Tibial nerve (tissue), 4 donors: ENCODE results near the gene SLC8B1. TPM values are rescaled to one million over a fixed set of nuclear protein-coding genes. Genes with fewer than 3 reads are reported as not detected.

Source experiments
- DNase-seq, 2 donors: peaks; one replicate each; pipeline ENCODE4 v3.0.0-alpha.2; 2019; ENCODE audit warnings: low spot score in 2 of 2
- H3K27ac ChIP-seq, 4 donors: fragments of 200-600 bp; sonication (generic) in 3 of 4; one replicate each; pipeline ENCODE4 v1.5.1; 2017 to 2019; ENCODE audit warnings: mild to moderate bottlenecking in 1 of 4
- H3K27me3 ChIP-seq, 2 donors: fragments of 200-600 bp; sonication (generic) in 1 of 2; one replicate each; pipeline versions ENCODE4 v1.5.1 to v1.6.0; 2017 to 2019
- H3K36me3 ChIP-seq, 3 donors: fragments of 200-600 bp; sonication (generic); one replicate each; pipeline ENCODE4 v1.5.1; 2018 to 2019
- H3K4me1 ChIP-seq, 4 donors: fragments of 200-600 bp; sonication (generic) in 3 of 4; one replicate each; pipeline ENCODE4 v1.5.1; 2017 to 2019
- H3K4me3 ChIP-seq, 4 donors: fragments of 200-600 bp; sonication (generic) in 3 of 4; one replicate each; pipeline ENCODE4 v1.5.1; 2017 to 2019; ENCODE audit warnings: mild to moderate bottlenecking in 1 of 4, moderate library complexity in 1 of 4
- H3K9me3 ChIP-seq, 4 donors: fragments of 200-600 bp; sonication (generic) in 3 of 4; one replicate each; pipeline ENCODE4 v1.5.1; 2017 to 2019
- CTCF ChIP-seq, 5 experiments: fragments of 200-600 bp in 3 of 5; fragments of 450-650 bp in 2 of 5; sonication (generic) in 3 of 5; IDR thresholded peaks; one replicate each; pipeline ENCODE4 v1.5.1; 2016 to 2019; ENCODE audit warnings: antibody characterized with exemption in 5 of 5, mild to moderate bottlenecking in 3 of 5, moderate library complexity in 2 of 5
- EP300 ChIP-seq, 2 donors: sonication (generic); formaldehyde crosslinking; IDR thresholded peaks; one replicate each; pipeline ENCODE4 v1.6.1; 2017; ENCODE audit warnings: antibody characterized with exemption in 2 of 2, mild to moderate bottlenecking in 1 of 2
- POLR2A ChIP-seq, 2 donors: fragments of 450-650 bp; IDR thresholded peaks; one replicate each; pipeline ENCODE4 v1.6.1; 2017; ENCODE audit warnings: antibody characterized with exemption in 2 of 2, mild to moderate bottlenecking in 2 of 2, moderate library complexity in 2 of 2
- WGBS, 2 donors: methylation state at CpG; one replicate each; pipeline ENCODE4 v1.1.5; 2018; 5-methylcytosine and 5-hydroxymethylcytosine counted together
- total RNA-seq, 4 donors: library from RNA; depleted of rRNA; stranded (reverse); fragments of >200 nt; gene quantifications; one replicate each; pipeline ENCODE4 v1.1.0, GENCODE V29; 2016

SLC8B1 gene
- total RNA-seq, 4 donors from 2014 or later = 52.0 to 73.5 (median 61.2) TPM

GRCh38 chr12:113301811-113302210 is 33.1 kb downstream of the SLC8B1 start:
- H3K27me3 ChIP-seq = no peaks in the 10 kb centered on the region
- H3K4me1 ChIP-seq = peaks cover 0 to 26% (median 13%) of the 10 kb centered on the region in 4 donors
- WGBS, 2 donors = 87 to 89% methylated on average over 6 of the region's 6 CpGs
- TF ChIP-seq CTCF (IDR thresholded peaks at IDR 0.05) (no peak), EP300 (IDR thresholded peaks at IDR 0.05) (no peak), POLR2A (IDR thresholded peaks at IDR 0.05) (no peak)
- no peak overlapping the region for H3K27ac ChIP-seq
- no peak for DNase-seq
- H3K4me3 ChIP-seq = no peak overlapping the region
- peaks cover 0 to 95% (median 7%) of the 10 kb centered on the region in 3 donors for H3K36me3 ChIP-seq
- no peaks in the 10 kb centered on the region for H3K9me3 ChIP-seq

- no peak for DNase-seq
- Histone ChIP-seq H3K4me3 (no peak overlapping the region), H3K27me3 (no peaks in the 10 kb centered on the region), H3K4me1 (peaks cover 0 to 26% (median 13%) of the 10 kb centered on the region in 4 donors), H3K9me3 (no peaks in the 10 kb centered on the region), H3K27ac (peak overlapping the region in 3 of 4 donors; percentile 40 to 73 (median 58)), H3K36me3 (peaks cover 0 to 96% (median 3%) of the 10 kb centered on the region in 3 donors)
- TF ChIP-seq POLR2A (IDR thresholded peaks at IDR 0.05) (no peak), CTCF (IDR thresholded peaks at IDR 0.05) (no peak), EP300 (IDR thresholded peaks at IDR 0.05) (peak in 1 of 2 donors; percentile 6)
- WGBS, 2 donors = 57 to 60% methylated on average over 11 to 14 of the region's 14 CpGs
Observed at GRCh38 chr12:113299619-113300237, 35.2 kb downstream of the SLC8B1 start.

DNA sequence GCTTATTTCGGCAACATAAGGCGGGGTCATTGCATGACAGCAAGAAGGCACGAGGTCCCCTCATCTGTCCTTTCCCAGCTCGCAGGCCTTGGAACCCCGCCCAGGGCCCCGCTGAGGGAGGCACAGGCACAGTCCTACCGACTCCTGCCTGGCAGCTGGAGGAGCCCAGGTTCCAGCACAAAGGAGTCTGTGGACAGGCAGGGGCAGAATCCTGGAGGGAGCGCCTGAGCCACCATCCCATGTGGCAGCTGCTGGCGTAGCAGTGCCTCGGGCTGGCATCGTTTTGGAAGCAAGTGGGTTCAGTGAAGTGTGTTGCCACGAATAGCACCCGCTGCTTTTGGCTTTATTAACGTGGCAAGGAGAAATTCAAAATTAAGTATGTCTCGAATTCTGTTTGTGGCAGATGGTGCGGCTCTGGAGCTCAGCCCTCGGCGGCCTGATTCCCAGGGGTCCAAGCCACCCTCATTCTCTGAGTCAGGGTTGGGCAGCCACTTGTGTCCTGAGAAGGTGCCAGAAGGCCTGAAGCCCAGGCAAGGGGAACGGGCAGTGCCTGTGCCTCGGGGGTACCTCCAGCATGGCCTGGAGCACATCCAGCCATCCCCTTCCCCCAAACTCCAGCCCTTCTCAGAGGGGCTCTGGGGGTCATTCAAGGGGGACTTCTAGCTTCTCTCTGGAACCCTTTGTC is 35.9 kb downstream of the SLC8B1 start:
- peak; percentile 34 to 53 for DNase-seq
- peak overlapping the region in 3 of 4 donors; percentile 40 to 73 (median 58) for H3K27ac ChIP-seq

DNA sequence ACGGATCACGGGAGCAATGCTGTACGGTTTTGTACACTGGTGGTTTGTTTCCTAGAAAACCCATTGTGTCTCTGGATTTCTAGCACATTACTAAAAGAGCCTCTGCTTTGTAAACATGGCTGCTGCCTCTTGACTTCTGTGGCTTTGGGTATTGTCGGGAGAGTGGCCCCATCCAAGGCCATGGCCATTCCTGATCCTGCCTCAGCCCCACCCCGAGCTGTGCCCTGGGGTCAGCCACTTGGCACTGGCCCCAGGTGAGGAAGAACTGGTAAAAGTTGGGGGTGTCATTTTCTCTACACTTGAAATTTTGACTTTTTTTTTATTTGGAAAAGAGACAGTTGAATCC is 36.5 kb downstream of the SLC8B1 start:
- H3K27ac ChIP-seq = peak overlapping the region in 2 of 4 donors; percentile 36 to 73
- peaks cover 0 to 96% (median 9%) of the 10 kb centered on the region in 3 donors for H3K36me3 ChIP-seq
- TF ChIP-seq POLR2A (IDR thresholded peaks at IDR 0.05) (no peak), CTCF (IDR thresholded peaks at IDR 0.05) (no peak), EP300 (IDR thresholded peaks at IDR 0.05) (no peak)

More for the DNA sequence above, 35.9 kb downstream of the SLC8B1 start:
- no peak for TF ChIP-seq CTCF (IDR thresholded peaks at IDR 0.05)
- TF ChIP-seq POLR2A (IDR thresholded peaks at IDR 0.05) = no peak
- no peak for TF ChIP-seq EP300 (IDR thresholded peaks at IDR 0.05)
- H3K4me3 ChIP-seq = no peak overlapping the region
- 75 to 76% methylated on average over 20 of the region's 20 CpGs for WGBS, 2 donors
- H3K4me1 ChIP-seq = peaks cover 0 to 26% (median 13%) of the 10 kb centered on the region in 4 donors
- H3K36me3 ChIP-seq = peaks cover 0 to 96% (median 5%) of the 10 kb centered on the region in 3 donors
- H3K9me3 ChIP-seq = no peaks in the 10 kb centered on the region
- H3K27me3 ChIP-seq = no peaks in the 10 kb centered on the region

More for the DNA sequence above, 36.5 kb downstream of the SLC8B1 start:
- Histone ChIP-seq H3K9me3 (no peaks in the 10 kb centered on the region), H3K27me3 (no peaks in the 10 kb centered on the region), H3K4me3 (no peak overlapping the region), H3K4me1 (peaks cover 0 to 26% (median 13%) of the 10 kb centered on the region in 4 donors)
- DNase-seq = no peak
- 56 to 64% methylated on average over 5 of the region's 5 CpGs for WGBS, 2 donors
